GM12892 (cell line): ENCODE measurements around the gene TEAD1.

Source experiments
- POLR2A ChIP-seq: IDR thresholded peaks from 2 replicates; pipeline ENCODE4 v1.6.1; 2011; ENCODE audit warnings: low read depth, low read length, control low read depth
- POLR2AphosphoS5 ChIP-seq: IDR thresholded peaks from 2 replicates; pipeline ENCODE4 v1.6.1; 2011; ENCODE audit warnings: low read depth, low read length, control low read depth
- TAF1 ChIP-seq: IDR thresholded peaks from 2 replicates; pipeline ENCODE4 v1.6.1; 2011; ENCODE audit warnings: low read depth, mild to moderate bottlenecking, control low read depth, low read length, borderline replicate concordance

GRCh38 chr11:12785901-12786300 is 111.7 kb downstream of the TEAD1 start:
- TF ChIP-seq POLR2A (no peak), TAF1 (no peak), POLR2AphosphoS5 (no peak)
